GM19372 (cell line): ENCODE data around the gene RTBDN.

Experiments
- ATAC-seq: cut with Tn5 transposase; IDR thresholded peaks from one replicate; pipeline ENCODE4 v1.9.1; 2021; ENCODE audit warnings: mild to moderate bottlenecking, low read depth, moderate library complexity; ENCODE audit not compliant: unreplicated experiment

RTBDN gene

GRCh38 chr19:12793290-12794195, 40.8 kb downstream of the RTBDN start:
- ATAC-seq: peak; percentile 37

GRCh38 chr19:12792853-12793289, 41.5 kb downstream of the RTBDN start:
- no peak for ATAC-seq

- ATAC-seq: no peak
Measured at GRCh38 chr19:12792051-12792852, 42.1 kb downstream of the RTBDN start.

- peak; percentile 25 for ATAC-seq
Measured at GRCh38 chr19:12791345-12792050, 42.9 kb downstream of the RTBDN start, which contains the start of gene JUNB. Gene JUNB (plus strand): TSS chr19:12791486. CDS start chr19:12791772, 286 bp downstream.

GRCh38 chr19:12790628-12791344, 43.6 kb downstream of the RTBDN start:
- ATAC-seq: no peak

GRCh38 chr19:12789904-12790619, 44.3 kb downstream of the RTBDN start:
- peak; percentile 36 for ATAC-seq

- no peak for ATAC-seq
Measured at GRCh38 chr19:12789098-12789903, 45.1 kb downstream of the RTBDN start.

- no peak for ATAC-seq
Measured at GRCh38 chr19:12788682-12789097, 45.7 kb downstream of the RTBDN start.

- no peak for ATAC-seq
Measured at GRCh38 chr19:12788042-12788681, 46.2 kb downstream of the RTBDN start.

- no peak for ATAC-seq
Measured at GRCh38 chr19:12787458-12787857, 46.9 kb downstream of the RTBDN start.

- no peak for ATAC-seq
Measured at GRCh38 chr19:12786952-12787351, 47.4 kb downstream of the RTBDN start.

- no peak for ATAC-seq
Measured at GRCh38 chr19:12786141-12786870, 48.1 kb downstream of the RTBDN start.

GRCh38 chr19:12785431-12786031, 48.8 kb downstream of the RTBDN start:
- no peak for ATAC-seq

- no peak for ATAC-seq
Measured at GRCh38 chr19:12784871-12785430, 49.4 kb downstream of the RTBDN start.

GRCh38 chr19:12784394-12784870, 49.9 kb downstream of the RTBDN start:
- ATAC-seq: no peak

GRCh38 chr19:12783849-12784393, 50.5 kb downstream of the RTBDN start:
- no peak for ATAC-seq
